Activated CD4-positive, alpha-beta T cell treated with anti-CD3 and anti-CD28 coated beads, Interleukin-2, amount 10 ng/mL, durations not matched to agents 24 days and 14 days (primary cell): Measurements from ENCODE around the gene BIRC3. TPM values are rescaled to one million over a fixed set of nuclear protein-coding genes. Genes with fewer than 3 reads are reported as not detected.
A peak's percentile ranks its signal among the peaks of the same experiment; 100 is the strongest.

Experiments
- DNase-seq: peaks from one replicate; pipeline ENCODE4 v3.0.0; 2022
- H3K27ac Mint-ChIP-seq: one replicate; pipeline ENCODE4 v1.8.0; 2022; ENCODE audit warnings: mild to moderate bottlenecking, mixed read lengths
- H3K27me3 Mint-ChIP-seq: one replicate; pipeline ENCODE4 v1.8.0; 2022; ENCODE audit warnings: mixed read lengths
- H3K36me3 Mint-ChIP-seq: one replicate; pipeline ENCODE4 v1.8.0; 2022; ENCODE audit warnings: low read depth, mild to moderate bottlenecking, mixed read lengths
- H3K4me1 Mint-ChIP-seq: one replicate; pipeline ENCODE4 v1.8.0; 2021; ENCODE audit warnings: mixed read lengths
- H3K4me3 Mint-ChIP-seq: one replicate; pipeline ENCODE4 v1.8.0; 2022; ENCODE audit warnings: mild to moderate bottlenecking, moderate library complexity, mixed read lengths
- H3K9me3 Mint-ChIP-seq: one replicate; pipeline ENCODE4 v1.8.0; 2021; ENCODE audit warnings: mixed read lengths
- intact Hi-C: fragments of 100-400 bp; cut with micrococcal nuclease; formaldehyde crosslinking; loops from one replicate; pipeline ENCODE4 v1.15.1; 2023
- total RNA-seq: library from RNA; stranded (reverse); gene quantifications from 2 replicates; pipeline ENCODE4 v1.2.3, GENCODE V29; 2022

BIRC3 gene
- 100 and 102 TPM in 2 replicates for total RNA-seq

- no peaks in the 10 kb centered on the region for H3K9me3 Mint-ChIP-seq
- H3K27ac Mint-ChIP-seq = peak within 1 kb of the TSS; percentile 93
- H3K4me1 Mint-ChIP-seq = peaks cover 64% of the 10 kb centered on the region
- intact Hi-C loops = loop anchor here (1.0 kb wide), 6 partner anchors 11 to 282 kb away; partner anchors contain the start of gene BIRC2
- H3K4me3 Mint-ChIP-seq = peak within 1 kb of the TSS; percentile 91
- DNase-seq = peak; percentile 97
- peaks cover 2% of the 10 kb centered on the region for H3K27me3 Mint-ChIP-seq
- H3K36me3 Mint-ChIP-seq = peaks cover 40% of the 10 kb centered on the region
These were observed at the start of gene BIRC3 for GRCh38 chr11:102317099-102317767. Gene BIRC3 (plus strand): TSS chr11:102317484. CDS start chr11:102324510, 7,026 bp downstream.

GRCh38 chr11:102267609-102268008, 49.7 kb upstream of the BIRC3 start:
- no peak for DNase-seq
- Mint-ChIP-seq H3K27ac (peak overlapping the region; percentile 30), H3K36me3 (no peaks in the 10 kb centered on the region)

GRCh38 chr11:102268083-102268984, 49.0 kb upstream of the BIRC3 start:
- peaks cover 48% of the 10 kb centered on the region for H3K27me3 Mint-ChIP-seq
- H3K36me3 Mint-ChIP-seq = no peaks in the 10 kb centered on the region
- DNase-seq = peak; percentile 88
- peaks cover 25% of the 10 kb centered on the region for H3K4me1 Mint-ChIP-seq
- intact Hi-C loops = loop anchor here (10.0 kb wide), 1 partner anchor 154 kb away; the partner anchor contains the start of gene YAP1
- no peaks in the 10 kb centered on the region for H3K9me3 Mint-ChIP-seq
- peak overlapping the region; percentile 78 for H3K4me3 Mint-ChIP-seq
- H3K27ac Mint-ChIP-seq = no peak overlapping the region

More at GRCh38 chr11:102267609-102268008, 49.7 kb upstream of the BIRC3 start:
- peak overlapping the region; percentile 36 for H3K4me3 Mint-ChIP-seq
- H3K4me1 Mint-ChIP-seq = peaks cover 24% of the 10 kb centered on the region
- H3K27me3 Mint-ChIP-seq = peaks cover 44% of the 10 kb centered on the region
- intact Hi-C loops = loop anchor here (10.0 kb wide), 1 partner anchor 153 kb away; the partner anchor contains the start of gene YAP1
- H3K9me3 Mint-ChIP-seq = no peaks in the 10 kb centered on the region

- Mint-ChIP-seq H3K36me3 (no peaks in the 10 kb centered on the region), H3K27ac (no peak overlapping the region), H3K4me1 (peaks cover 25% of the 10 kb centered on the region), H3K9me3 (no peaks in the 10 kb centered on the region), H3K27me3 (peaks cover 44% of the 10 kb centered on the region), H3K4me3 (peak overlapping the region; percentile 78)
- DNase-seq = no peak
- intact Hi-C loops = loop anchor here (1.0 to 10.0 kb wide), 2 partner anchors 10 to 154 kb away; partner anchors contain the start of gene YAP1
These were observed 48.3 kb upstream of the BIRC3 start for GRCh38 chr11:102268985-102269470.

- no peaks in the 10 kb centered on the region for H3K9me3 Mint-ChIP-seq
- H3K27ac Mint-ChIP-seq = no peak overlapping the region
- H3K4me1 Mint-ChIP-seq = peaks cover 25% of the 10 kb centered on the region
- H3K36me3 Mint-ChIP-seq = no peaks in the 10 kb centered on the region
- H3K27me3 Mint-ChIP-seq = peaks cover 46% of the 10 kb centered on the region
- DNase-seq = no peak
- H3K4me3 Mint-ChIP-seq = peak overlapping the region; percentile 25
- intact Hi-C loops = loop anchor here (1.0 to 10.0 kb wide), 2 partner anchors 9 to 155 kb away; partner anchors contain the start of gene YAP1
These were observed 47.4 kb upstream of the BIRC3 start for GRCh38 chr11:102269927-102270326.

GRCh38 chr11:102272047-102272824, 45.0 kb upstream of the BIRC3 start:
- H3K27me3 Mint-ChIP-seq = peaks cover 52% of the 10 kb centered on the region
- no peak overlapping the region for H3K4me3 Mint-ChIP-seq
- no peaks in the 10 kb centered on the region for H3K9me3 Mint-ChIP-seq
- peaks cover 25% of the 10 kb centered on the region for H3K4me1 Mint-ChIP-seq
- DNase-seq = no peak
- H3K27ac Mint-ChIP-seq = no peak overlapping the region
- no peaks in the 10 kb centered on the region for H3K36me3 Mint-ChIP-seq
- intact Hi-C loops = no loop called here

GRCh38 chr11:102274628-102275027, 42.7 kb upstream of the BIRC3 start:
- Mint-ChIP-seq H3K36me3 (no peaks in the 10 kb centered on the region), H3K4me1 (peaks cover 17% of the 10 kb centered on the region), H3K4me3 (no peak overlapping the region), H3K27me3 (peaks cover 33% of the 10 kb centered on the region), H3K27ac (no peak overlapping the region), H3K9me3 (no peaks in the 10 kb centered on the region)
- intact Hi-C loops = no loop called here
- no peak for DNase-seq

GRCh38 chr11:102276362-102276761, 40.9 kb upstream of the BIRC3 start:
- Mint-ChIP-seq H3K27me3 (peaks cover 23% of the 10 kb centered on the region), H3K4me3 (no peak overlapping the region), H3K36me3 (no peaks in the 10 kb centered on the region), H3K9me3 (no peaks in the 10 kb centered on the region), H3K27ac (no peak overlapping the region), H3K4me1 (peaks cover 13% of the 10 kb centered on the region)
- intact Hi-C loops = no loop called here
- DNase-seq = no peak

- Mint-ChIP-seq H3K36me3 (no peaks in the 10 kb centered on the region), H3K4me3 (no peak overlapping the region), H3K27ac (no peak overlapping the region), H3K27me3 (peaks cover 19% of the 10 kb centered on the region), H3K4me1 (peaks cover 13% of the 10 kb centered on the region), H3K9me3 (no peaks in the 10 kb centered on the region)
- DNase-seq = no peak
- intact Hi-C loops = no loop called here
These were observed 40.5 kb upstream of the BIRC3 start for GRCh38 chr11:102276783-102277182.

- DNase-seq = peak; percentile 69
- peaks cover 9% of the 10 kb centered on the region for H3K27me3 Mint-ChIP-seq
- no peaks in the 10 kb centered on the region for H3K9me3 Mint-ChIP-seq
- no peak overlapping the region for H3K27ac Mint-ChIP-seq
- H3K4me3 Mint-ChIP-seq = peak overlapping the region; percentile 11
- no peaks in the 10 kb centered on the region for H3K36me3 Mint-ChIP-seq
- H3K4me1 Mint-ChIP-seq = peaks cover 8% of the 10 kb centered on the region
- intact Hi-C loops = loop anchor here (1.0 kb wide), 1 partner anchor 10 kb away; no protein-coding TSS in a partner anchor
These were observed 37.6 kb upstream of the BIRC3 start for GRCh38 chr11:102279641-102280170.

GRCh38 chr11:102280245-102280833, 36.9 kb upstream of the BIRC3 start:
- Mint-ChIP-seq H3K27ac (no peak overlapping the region), H3K27me3 (peaks cover 9% of the 10 kb centered on the region), H3K9me3 (no peaks in the 10 kb centered on the region), H3K4me1 (peaks cover 8% of the 10 kb centered on the region), H3K36me3 (no peaks in the 10 kb centered on the region), H3K4me3 (no peak overlapping the region)
- intact Hi-C loops = no loop called here
- no peak for DNase-seq

- H3K4me1 Mint-ChIP-seq = peaks cover 12% of the 10 kb centered on the region
- no peak for DNase-seq
- H3K27me3 Mint-ChIP-seq = no peaks in the 10 kb centered on the region
- no peaks in the 10 kb centered on the region for H3K36me3 Mint-ChIP-seq
- no peak overlapping the region for H3K27ac Mint-ChIP-seq
- no peaks in the 10 kb centered on the region for H3K9me3 Mint-ChIP-seq
- no peak overlapping the region for H3K4me3 Mint-ChIP-seq
- intact Hi-C loops = no loop called here
These were observed 34.2 kb upstream of the BIRC3 start for GRCh38 chr11:102283116-102283485.

GRCh38 chr11:102284008-102284407, 33.3 kb upstream of the BIRC3 start:
- no peaks in the 10 kb centered on the region for H3K27me3 Mint-ChIP-seq
- no peak overlapping the region for H3K4me3 Mint-ChIP-seq
- H3K27ac Mint-ChIP-seq = no peak overlapping the region
- H3K36me3 Mint-ChIP-seq = no peaks in the 10 kb centered on the region
- intact Hi-C loops = no loop called here
- H3K9me3 Mint-ChIP-seq = no peaks in the 10 kb centered on the region
- peaks cover 21% of the 10 kb centered on the region for H3K4me1 Mint-ChIP-seq
- no peak for DNase-seq
